HS-27A (cell line): ENCODE measurements around the gene SPRR2B.
A peak's percentile ranks its signal among the peaks of the same experiment; 100 is the strongest.
"Not testable (repeated sequence)": the region's sequence is repeated elsewhere in the genome, so short reads cannot be mapped to it uniquely, and the experiment has no call there.

Experiments used
- DNase-seq: peaks from one replicate; pipeline ENCODE4 v3.0.0-alpha.2; 2012; ENCODE audit warnings: low read depth, missing footprints

The SPRR2B gene

DNA sequence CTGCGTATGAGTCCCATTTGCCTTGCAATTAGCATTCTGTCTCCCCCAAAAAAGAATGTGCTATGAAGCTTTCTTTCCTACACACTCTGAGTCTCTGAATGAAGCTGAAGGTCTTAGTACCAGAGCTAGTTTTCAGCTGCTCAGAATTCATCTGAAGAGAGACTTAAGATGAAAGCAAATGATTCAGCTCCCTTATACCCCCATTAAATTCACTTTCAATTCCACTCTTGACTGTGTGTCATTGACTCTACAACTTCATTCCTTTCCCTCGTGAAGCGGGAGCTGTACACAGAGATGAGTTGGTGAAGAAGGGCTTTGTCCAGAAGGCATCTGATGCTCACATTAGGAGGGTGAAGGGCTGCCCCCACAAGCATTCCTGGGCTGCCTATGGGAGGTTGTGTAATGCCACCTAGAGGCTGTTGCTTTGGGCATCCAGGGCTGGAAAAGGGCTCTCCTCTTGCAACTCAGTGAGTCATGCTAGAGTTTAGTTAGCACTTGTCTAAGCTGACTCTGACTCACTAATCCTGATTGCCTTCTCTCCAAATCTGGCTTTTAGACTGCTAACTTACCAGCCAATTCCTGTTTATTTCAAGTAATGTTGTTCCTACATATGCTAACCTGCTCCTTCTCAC lies 38.6 kb downstream of the SPRR2B start:
- peak; percentile 76 for DNase-seq

DNA sequence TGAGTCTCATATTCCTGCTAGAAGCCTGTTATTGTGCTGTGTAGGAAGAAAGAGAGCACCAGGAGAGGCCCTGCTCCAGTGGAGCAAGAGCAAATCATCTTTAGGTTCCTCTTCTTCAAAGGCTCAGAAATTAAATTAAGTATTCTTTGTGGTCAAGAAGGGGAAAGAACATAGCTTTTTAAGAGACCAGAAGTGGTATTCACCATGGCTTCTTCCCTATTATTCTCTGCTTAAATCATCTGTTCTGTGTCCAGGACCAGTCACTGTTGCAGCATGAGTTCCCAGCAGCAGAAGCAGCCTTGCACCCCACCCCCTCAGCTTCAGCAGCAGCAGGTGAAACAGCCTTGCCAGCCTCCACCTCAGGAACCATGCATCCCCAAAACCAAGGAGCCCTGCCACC lies 39.3 kb downstream of the SPRR2B start:
- no peak for DNase-seq

GRCh38 chr1:153030895-153031294 lies 40.5 kb downstream of the SPRR2B start, which contains the start of gene SPRR1B:
Gene SPRR1B (plus strand): TSS chr1:153031203. CDS start chr1:153032346, 1,143 bp downstream.
- no peak for DNase-seq

DNA sequence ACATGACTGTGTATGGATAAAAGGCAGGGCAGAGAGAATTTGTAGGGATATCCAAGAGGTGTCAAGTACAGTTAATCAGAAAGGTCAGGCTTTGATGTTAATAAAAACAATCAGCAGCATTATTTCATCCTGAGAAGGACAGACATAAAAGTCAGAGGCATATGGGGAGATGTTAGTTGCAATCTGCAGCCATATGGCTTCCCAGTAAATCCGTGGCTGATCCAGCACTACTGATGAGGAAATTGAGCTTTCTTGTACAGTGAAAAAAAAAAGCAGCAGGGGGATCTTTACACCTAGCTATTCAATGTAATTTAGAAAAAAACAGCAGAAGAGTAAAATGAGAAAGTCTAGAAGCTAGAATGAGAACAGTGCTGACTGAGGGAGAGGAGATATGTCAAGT lies 42.6 kb downstream of the SPRR2B start:
- no peak for DNase-seq

DNA sequence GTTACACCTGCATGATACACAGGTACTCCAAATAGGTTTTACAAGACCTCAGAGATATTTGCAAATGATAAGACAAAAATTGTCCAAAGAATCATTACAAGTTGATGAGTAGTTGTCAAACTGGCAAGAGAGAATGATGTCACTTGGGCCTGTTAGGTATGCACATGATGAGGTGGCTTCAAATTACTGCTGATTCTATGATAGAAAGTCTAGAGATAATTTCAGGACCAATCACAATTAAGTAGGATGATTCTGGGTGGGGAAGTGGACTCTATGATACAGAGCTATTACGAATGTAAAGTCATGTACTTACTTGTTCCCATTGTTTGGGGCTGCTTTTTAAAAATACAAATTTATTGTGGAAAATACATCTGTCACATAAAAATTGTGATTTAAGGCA lies 45.6 kb downstream of the SPRR2B start:
- no peak for DNase-seq

DNA sequence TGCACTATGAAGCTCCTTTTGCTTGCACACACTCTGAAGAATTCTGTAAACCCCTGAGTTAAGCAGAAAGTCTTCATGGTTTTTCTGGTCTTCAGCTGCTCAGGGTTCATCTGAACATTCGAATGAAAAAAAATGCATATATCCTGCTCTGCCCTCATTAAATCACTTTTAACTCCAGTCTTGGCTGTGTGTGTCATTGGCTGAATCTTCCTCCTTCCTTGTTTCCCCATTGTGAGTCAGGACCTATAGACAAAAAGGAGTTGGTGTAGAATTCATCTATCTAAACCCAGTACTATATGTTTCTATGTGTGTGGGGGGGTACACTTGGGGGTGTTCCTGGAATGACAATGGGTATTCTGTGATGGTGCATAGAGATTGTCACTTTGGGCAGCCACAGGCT lies 47.0 kb downstream of the SPRR2B start:
- DNase-seq = no peak

DNA sequence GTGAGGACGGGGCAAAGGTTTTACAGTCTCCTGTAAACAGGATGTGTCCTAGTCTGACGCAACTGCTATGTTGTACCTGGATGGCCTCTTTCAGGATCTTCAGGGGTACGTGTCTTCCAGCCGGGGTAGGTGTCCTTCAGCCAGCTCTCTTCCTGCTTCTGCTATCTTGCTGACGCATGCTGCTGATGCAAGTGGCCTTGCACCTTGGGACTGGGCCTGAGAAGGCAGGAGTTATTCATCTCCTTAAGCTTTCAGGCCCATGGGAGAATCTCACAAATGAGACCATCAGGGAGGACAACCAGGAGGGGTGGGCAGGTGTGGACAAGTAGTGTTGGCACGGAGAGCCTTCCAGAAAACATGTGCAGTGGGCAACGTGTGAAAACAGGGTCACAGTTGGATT lies 48.3 kb downstream of the SPRR2B start:
- DNase-seq = no peak

GRCh38 chr1:153022340-153022739 lies 49.1 kb downstream of the SPRR2B start:
- not testable (repeated sequence) for DNase-seq

- DNase-seq = not testable (repeated sequence)
Observed at GRCh38 chr1:153021829-153022228, 49.6 kb downstream of the SPRR2B start.
